Endothelial cell of umbilical vein (primary cell): ENCODE measurements around the gene CCS. TPM values are rescaled to one million over a fixed set of nuclear protein-coding genes. Genes with fewer than 3 reads are reported as not detected.
A peak's percentile ranks its signal among the peaks of the same experiment; 100 is the strongest.
"Not testable (repeated sequence)": the region's sequence is repeated elsewhere in the genome, so short reads cannot be mapped to it uniquely, and the experiment has no call there.

Experiments used
- BruUV-seq: library from RNA; stranded (reverse); fragments of 400-500 nt; replicated peaks from 2 replicates; lab custom pipeline; 2021; lab: Mats Ljungman, UMichigan
- CTCF ChIA-PET: fragments of 300-600, 350-600 bp; sonication (Branson Sonifier 250); formaldehyde crosslinking; loops from one replicate; lab custom pipeline; 2021; ENCODE audit warnings: antibody characterized with exemption, inconsistent platforms; lab: Charles Lee
- POLR2A ChIA-PET: fragments of 300-600, 350-600 bp; sonication (Branson Sonifier 250); formaldehyde crosslinking; loops from one replicate; lab custom pipeline; 2021; ENCODE audit warnings: antibody characterized with exemption, inconsistent platforms; lab: Charles Lee
- DNase-seq: peaks from one replicate; pipeline ENCODE4 v3.0.0-alpha.2; 2011; ENCODE audit warnings: low read depth, low spot score
- FAIRE-seq: peaks from 2 replicates; lab custom pipeline; 2011; peaks lifted over from hg19 to GRCh38; lab: Jason Lieb, UNC
- H2AFZ ChIP-seq: 2 replicates; pipeline ENCODE4 v1.6.0; 2012; ENCODE audit warnings: low read depth, low read length, control low read depth, inconsistent platforms
- H3K27ac ChIP-seq: 2 replicates; pipeline ENCODE4 v1.5.1; 2011; ENCODE audit warnings: low read depth, mild to moderate bottlenecking, control low read depth, low read length, moderate library complexity; ENCODE audit not compliant: insufficient read depth
- H3K27me3 ChIP-seq, 2 experiments: 2 replicates each; pipeline versions ENCODE4 v1.6.0 to v1.6.1; 2011; ENCODE audit warnings: low read length in 2 of 2, mixed read lengths in 1 of 2; ENCODE audit not compliant: control insufficient read depth in 2 of 2, insufficient read depth in 2 of 2
- H3K36me3 ChIP-seq, 2 experiments: 2 replicates in 1 of 2; 3 replicates in 1 of 2; pipeline ENCODE4 v1.5.1; 2011; ENCODE audit warnings: low read length in 2 of 2, mild to moderate bottlenecking in 1 of 2, moderate library complexity in 1 of 2; ENCODE audit not compliant: control insufficient read depth in 2 of 2, insufficient read depth in 2 of 2; ENCODE audit errors: extremely low read depth in 1 of 2
- H3K4me1 ChIP-seq: 3 replicates; pipeline ENCODE4 v1.5.1; 2011; ENCODE audit warnings: mild to moderate bottlenecking, low read length; ENCODE audit not compliant: control insufficient read depth, insufficient read depth; ENCODE audit errors: extremely low read depth
- H3K4me2 ChIP-seq: 2 replicates; pipeline ENCODE4 v1.6.1; 2011; ENCODE audit warnings: low read length, control low read depth, mixed read lengths; ENCODE audit not compliant: insufficient read depth
- H3K4me3 ChIP-seq, 3 experiments: fragments of 200-600 bp in 1 of 3; sonication (generic), shearing (Covaris generic) in 1 of 3; replicated peaks in 1 of 3; 2 replicates each; pipeline ENCODE4 v1.5.1; 2011 to 2016; ENCODE audit warnings: control low read depth in 3 of 3, low read length in 3 of 3, mild to moderate bottlenecking in 2 of 3, inconsistent platforms in 1 of 3, low read depth in 1 of 3, moderate library complexity in 1 of 3; ENCODE audit not compliant: insufficient read depth in 1 of 3
- H3K79me2 ChIP-seq: 2 replicates; pipeline ENCODE4 v1.6.0; 2012; ENCODE audit warnings: low read length, inconsistent platforms; ENCODE audit not compliant: control insufficient read depth, insufficient read depth
- H3K9ac ChIP-seq: replicated peaks from 2 replicates; pipeline ENCODE3; 2011; ENCODE audit warnings: low read length, control low read depth; ENCODE audit not compliant: insufficient read depth; ENCODE audit errors: extremely low read depth
- H3K9me1 ChIP-seq: replicated peaks from 3 replicates; pipeline ENCODE4 v1.6.0; 2011; ENCODE audit warnings: mild to moderate bottlenecking, low read length; ENCODE audit not compliant: control insufficient read depth, insufficient read depth; ENCODE audit errors: extremely low read depth
- H3K9me3 ChIP-seq: replicated peaks from 2 replicates; pipeline ENCODE4 v1.5.1; 2012; ENCODE audit warnings: low read length, inconsistent platforms; ENCODE audit not compliant: control insufficient read depth, insufficient read depth
- H4K20me1 ChIP-seq: replicated peaks from 2 replicates; pipeline ENCODE3; 2011; ENCODE audit warnings: mild to moderate bottlenecking, low read length; ENCODE audit not compliant: control insufficient read depth, insufficient read depth; ENCODE audit errors: extremely low read depth
- FOS ChIP-seq: IDR thresholded peaks from 2 replicates; pipeline ENCODE4 v1.6.1; 2011; ENCODE audit warnings: mild to moderate bottlenecking, low read length, moderate library complexity, borderline replicate concordance; ENCODE audit not compliant: insufficient read depth
- GATA2 ChIP-seq: IDR thresholded peaks from 2 replicates; pipeline ENCODE4 v1.7.0; 2011; ENCODE audit warnings: low read depth, mild to moderate bottlenecking, moderate library complexity, mixed read lengths, low read length; ENCODE audit not compliant: insufficient read length, insufficient read depth
- JUN ChIP-seq: IDR thresholded peaks from 2 replicates; pipeline ENCODE4 v1.6.1; 2011; ENCODE audit warnings: borderline replicate concordance, low read depth; ENCODE audit not compliant: insufficient read length, insufficient read depth
- MYC ChIP-seq: IDR thresholded peaks from one replicate; pipeline ENCODE4 v1.6.1; 2011; ENCODE audit warnings: mild to moderate bottlenecking, low read depth, low read length
- POLR2A ChIP-seq: IDR thresholded peaks from 2 replicates; pipeline ENCODE4 v1.6.1; 2012; ENCODE audit warnings: low read depth, mild to moderate bottlenecking, control low read depth, low read length
- POLR2AphosphoS5 ChIP-seq: IDR thresholded peaks from 2 replicates; pipeline ENCODE4 v1.6.1; 2012; ENCODE audit warnings: low read depth, mild to moderate bottlenecking, control low read depth, low read length, moderate library complexity; ENCODE audit not compliant: insufficient read depth
- dilution Hi-C: fragments of 300-500 bp; cut with MboI; formaldehyde crosslinking; loops from one replicate; pipeline ENCODE4 v1.15.0; 2019; ENCODE audit warnings: low sequenced_read_pairs; ENCODE audit not compliant: extremely low pct_ligation_motif_present
- intact Hi-C: fragments of 100-400 bp; cut with micrococcal nuclease; formaldehyde crosslinking; loops from one replicate; pipeline ENCODE4 v1.10.0; 2022
- polyA plus RNA-seq, 4 experiments: library from polyadenylated mRNA; depleted of rRNA in 3 of 4; stranded (reverse) in 3 of 4; unstranded in 1 of 4; fragments of >200 nt; gene quantifications; 2 replicates each; pipeline versions ENCODE4 v1.2.1 to v1.2.3, GENCODE V29; 2011 to 2012; ENCODE audit warnings: missing spikeins in 1 of 4
- total RNA-seq: library from RNA; stranded (reverse); gene quantifications from 2 replicates; pipeline ENCODE4 v1.2.3, GENCODE V29; 2021
- TF ChIP-seq, protein P1 (sequence below): IDR thresholded peaks from 2 replicates; pipeline ENCODE4 v1.6.1; 2011; ENCODE audit not compliant: insufficient read depth, insufficient read length
- TF ChIP-seq, protein P2 (sequence below), 2 donors: IDR thresholded peaks; 1 replicate in 1 of 2; 2 replicates in 1 of 2; pipeline ENCODE4 v1.5.1; 2011; ENCODE audit warnings: low read length in 2 of 2, mild to moderate bottlenecking in 2 of 2, moderate library complexity in 2 of 2, control low read depth in 1 of 2, inconsistent platforms in 1 of 2, low read depth in 1 of 2; ENCODE audit not compliant: insufficient read depth in 1 of 2; ENCODE audit errors: extremely low read depth in 1 of 2

Gene CCS
- total and polyA plus RNA-seq, 2 donors (not counting 3 experiments of a cell fraction or from before 2014, with no cell fraction given), result 38.7 to 39.0 TPM

DNA sequence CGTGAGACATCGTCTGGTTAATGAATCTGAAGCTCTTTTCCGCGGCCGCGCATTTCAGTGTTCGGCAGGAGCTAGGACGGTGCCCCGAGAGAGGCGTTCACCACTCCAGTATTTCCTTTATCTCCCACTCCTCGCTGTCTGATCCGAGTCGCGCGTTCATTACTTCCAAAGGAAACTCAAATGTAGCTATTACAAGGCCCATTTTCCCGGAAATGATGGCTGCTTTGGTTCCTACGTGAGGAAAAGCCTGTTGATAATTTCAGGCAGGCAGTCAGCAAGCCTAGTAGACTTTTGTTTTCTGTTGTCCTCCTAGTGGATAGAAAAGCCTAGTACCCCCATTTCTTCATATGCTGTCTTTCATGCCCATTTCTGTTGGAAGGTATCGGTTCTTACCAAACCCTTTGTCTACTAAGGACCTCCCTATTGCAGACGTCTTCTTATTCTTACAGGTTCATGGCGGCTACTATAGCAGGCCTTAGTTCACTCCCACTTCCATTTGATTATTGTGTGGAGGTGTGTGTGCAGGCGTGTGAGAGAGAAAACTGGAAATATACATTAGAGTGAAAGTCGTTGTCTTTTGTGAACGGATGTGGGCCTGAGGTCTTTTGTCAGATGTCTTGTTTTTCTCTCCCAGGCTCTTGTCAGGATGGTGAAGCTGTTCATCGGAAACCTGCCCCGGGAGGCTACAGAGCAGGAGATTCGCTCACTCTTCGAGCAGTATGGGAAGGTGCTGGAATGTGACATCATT, 46.3 kb downstream of the CCS start:
- TF ChIP-seq MYC (no peak), FOS (no peak), GATA2 (no peak), JUN (no peak), POLR2AphosphoS5 (no peak), POLR2A (no peak)
- TF ChIP-seq, protein P1, sequence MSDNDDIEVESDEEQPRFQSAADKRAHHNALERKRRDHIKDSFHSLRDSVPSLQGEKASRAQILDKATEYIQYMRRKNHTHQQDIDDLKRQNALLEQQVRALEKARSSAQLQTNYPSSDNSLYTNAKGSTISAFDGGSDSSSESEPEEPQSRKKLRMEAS, result no peak
- TF ChIP-seq, protein P2, sequence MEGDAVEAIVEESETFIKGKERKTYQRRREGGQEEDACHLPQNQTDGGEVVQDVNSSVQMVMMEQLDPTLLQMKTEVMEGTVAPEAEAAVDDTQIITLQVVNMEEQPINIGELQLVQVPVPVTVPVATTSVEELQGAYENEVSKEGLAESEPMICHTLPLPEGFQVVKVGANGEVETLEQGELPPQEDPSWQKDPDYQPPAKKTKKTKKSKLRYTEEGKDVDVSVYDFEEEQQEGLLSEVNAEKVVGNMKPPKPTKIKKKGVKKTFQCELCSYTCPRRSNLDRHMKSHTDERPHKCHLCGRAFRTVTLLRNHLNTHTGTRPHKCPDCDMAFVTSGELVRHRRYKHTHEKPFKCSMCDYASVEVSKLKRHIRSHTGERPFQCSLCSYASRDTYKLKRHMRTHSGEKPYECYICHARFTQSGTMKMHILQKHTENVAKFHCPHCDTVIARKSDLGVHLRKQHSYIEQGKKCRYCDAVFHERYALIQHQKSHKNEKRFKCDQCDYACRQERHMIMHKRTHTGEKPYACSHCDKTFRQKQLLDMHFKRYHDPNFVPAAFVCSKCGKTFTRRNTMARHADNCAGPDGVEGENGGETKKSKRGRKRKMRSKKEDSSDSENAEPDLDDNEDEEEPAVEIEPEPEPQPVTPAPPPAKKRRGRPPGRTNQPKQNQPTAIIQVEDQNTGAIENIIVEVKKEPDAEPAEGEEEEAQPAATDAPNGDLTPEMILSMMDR (IDR thresholded peaks at IDR 0.05; ENCODE audit: extremely low read depth in 1 of 2, insufficient read depth in 1 of 2, low read depth in 1 of 2, low read length in 2 of 2), result no peak
- Histone ChIP-seq H3K9me1 (no peaks in the 10 kb centered on the region), H3K79me2 (peaks cover 88% of the 10 kb centered on the region), H3K9ac (peak overlapping the region; percentile 95), H2AFZ (no peak overlapping the region), H3K4me1 (peaks cover 45% of the 10 kb centered on the region), H3K36me3 (peaks cover 17 to 30% of the 10 kb centered on the region in 2 experiments), H3K9me3 (no peaks in the 10 kb centered on the region), H4K20me1 (peaks cover 29% of the 10 kb centered on the region), H3K27ac (peak overlapping the region; percentile 72), H3K4me2 (peak overlapping the region; percentile 90), H3K27me3 (no peaks in the 10 kb centered on the region), H3K4me3 (peak overlapping the region; percentile 84 to 94 (median 89))
- FAIRE-seq, result peak; percentile 75
- ChIA-PET CTCF (interaction anchor here (0.7 to 3.4 kb wide), 5 partner anchors 21 to 62 kb away, joined by 3 to 32 read pairs (median 4); partner anchors contain the start of gene RBM4B), POLR2A (interaction anchor here (0.7 to 1.9 kb wide), 6 partner anchors 10 to 1663 kb away, joined by 3 to 10 read pairs (median 6); partner anchors contain the start of gene CTSF)
- intact Hi-C loops, result loop anchor here (1.0 kb wide), 1 partner anchor 95 kb away; no protein-coding TSS in a partner anchor
- no TSS peak for BruUV-seq
- dilution Hi-C loops, result no loop called here
- peak; percentile 71 for DNase-seq

DNA sequence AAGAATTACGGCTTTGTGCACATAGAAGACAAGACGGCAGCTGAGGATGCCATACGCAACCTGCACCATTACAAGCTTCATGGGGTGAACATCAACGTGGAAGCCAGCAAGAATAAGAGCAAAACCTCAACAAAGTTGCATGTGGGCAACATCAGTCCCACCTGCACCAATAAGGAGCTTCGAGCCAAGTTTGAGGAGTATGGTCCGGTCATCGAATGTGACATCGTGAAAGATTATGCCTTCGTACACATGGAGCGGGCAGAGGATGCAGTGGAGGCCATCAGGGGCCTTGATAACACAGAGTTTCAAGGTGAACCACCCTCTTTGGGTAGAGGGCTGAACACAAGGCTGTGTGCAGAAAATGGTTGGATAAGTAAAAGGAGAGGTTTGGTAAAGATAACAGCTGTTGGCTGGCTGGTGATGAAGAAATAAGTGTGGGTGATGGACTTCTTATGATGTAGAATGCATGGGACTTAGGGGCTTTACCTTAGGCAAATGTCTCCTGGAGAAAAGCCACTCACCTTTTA, 46.9 kb downstream of the CCS start:
- BruUV-seq, H3K9me3 ChIP-seq, H3K27ac ChIP-seq, H3K27me3 ChIP-seq, dilution Hi-C loops, H3K9me1 ChIP-seq, DNase-seq, POLR2A ChIA-PET, FAIRE-seq, H2AFZ ChIP-seq: not testable (repeated sequence)
- H3K79me2 ChIP-seq, result peaks cover 88% of the 10 kb centered on the region
- H3K4me3 ChIP-seq, result peak overlapping the region in 2 of 3 experiments; percentile 84 to 94
- peaks cover 45% of the 10 kb centered on the region for H3K4me1 ChIP-seq
- H3K4me2 ChIP-seq, result peak overlapping the region; percentile 90
- CTCF ChIA-PET, result interaction anchor here (1.3 to 3.4 kb wide), 3 partner anchors 22 to 62 kb away, joined by 3 to 32 read pairs (median 4); partner anchors contain the start of gene RBM4B
- intact Hi-C loops, result loop anchor here (1.0 kb wide), 1 partner anchor 96 kb away; no protein-coding TSS in a partner anchor
- H3K36me3 ChIP-seq, result peaks cover 22 to 31% of the 10 kb centered on the region in 2 experiments
- H4K20me1 ChIP-seq, result peaks cover 28% of the 10 kb centered on the region
- H3K9ac ChIP-seq, result peak overlapping the region; percentile 95
